IMR-90 (cell line): ENCODE results near the gene OBI1. TPM values are rescaled to one million over a fixed set of nuclear protein-coding genes. Genes with fewer than 3 reads are reported as not detected.

Experiments used
- ATAC-seq: fragments of 200-7000 bp; cut with Tn5 transposase; 2 replicates; pipeline ENCODE4 v1.9.1; 2020; ENCODE audit warnings: low read depth, mild to moderate bottlenecking, moderate library complexity
- BruUV-seq: library from RNA; stranded (reverse); fragments of 400-500 nt; replicated peaks from 2 replicates; lab custom pipeline; 2021; lab: Mats Ljungman, UMichigan
- CTCF ChIA-PET: fragments of 300-600 bp; formaldehyde crosslinking; extraction: SDS; loops from one replicate; lab custom pipeline; 2021; ENCODE audit warnings: antibody characterized with exemption; lab: Yijun Ruan, JAX
- POLR2A ChIA-PET: fragments of 300-600 bp; sonication (Branson Sonifier 250); formaldehyde crosslinking; loops from one replicate; lab custom pipeline; 2022; ENCODE audit warnings: antibody characterized with exemption; ENCODE audit not compliant: unreplicated experiment; lab: Charles Lee
- DNase-seq: peaks from one replicate; pipeline ENCODE4 v3.0.0; 2013
- H2AFZ ChIP-seq: replicated peaks from 2 replicates; pipeline ENCODE3; 2013; ENCODE audit warnings: low read length, mild to moderate bottlenecking; ENCODE audit not compliant: poor library complexity
- H2AK5ac ChIP-seq: 2 replicates; pipeline ENCODE4 v1.6.1; 2013; ENCODE audit warnings: low read depth, low read length, inconsistent platforms
- H2AK9ac ChIP-seq: replicated peaks from 2 replicates; pipeline ENCODE3; 2013; ENCODE audit warnings: mild to moderate bottlenecking, low read depth, low read length, moderate library complexity; ENCODE audit not compliant: poor library complexity
- H2BK120ac ChIP-seq: 2 replicates; pipeline ENCODE4 v1.6.1; 2013; ENCODE audit warnings: low read depth, low read length, inconsistent platforms
- H2BK15ac ChIP-seq: 3 replicates; pipeline ENCODE4 v1.6.1; 2013; ENCODE audit warnings: low read depth, low read length, inconsistent platforms
- H2BK20ac ChIP-seq: 2 replicates; pipeline ENCODE4 v1.6.1; 2013; ENCODE audit warnings: low read depth, mild to moderate bottlenecking, inconsistent platforms, low read length, moderate library complexity
- H2BK5ac ChIP-seq: 2 replicates; pipeline ENCODE4 v1.6.1; 2013; ENCODE audit warnings: mild to moderate bottlenecking, low read depth, low read length, inconsistent platforms; ENCODE audit not compliant: poor library complexity, severe bottlenecking
- H3K14ac ChIP-seq: replicated peaks from 2 replicates; pipeline ENCODE4 v1.6.1; 2013; ENCODE audit warnings: low read depth, low read length, inconsistent platforms
- H3K18ac ChIP-seq: 2 replicates; pipeline ENCODE4 v1.6.1; 2013; ENCODE audit warnings: low read depth, low read length, control low read depth
- H3K23ac ChIP-seq: 2 replicates; pipeline ENCODE4 v1.6.1; 2013; ENCODE audit warnings: low read depth, low read length, inconsistent platforms
- H3K27ac ChIP-seq: 2 replicates; pipeline ENCODE4 v1.5.1; 2013; ENCODE audit warnings: mild to moderate bottlenecking, control low read depth, low read length; ENCODE audit not compliant: insufficient read depth
- H3K27me3 ChIP-seq: 2 replicates; pipeline ENCODE4 v1.6.1; 2013; ENCODE audit warnings: low read length; ENCODE audit not compliant: control insufficient read depth, insufficient read depth
- H3K36me3 ChIP-seq: 2 replicates; pipeline ENCODE4 v1.6.1; 2013; ENCODE audit warnings: low read length, mixed read lengths; ENCODE audit not compliant: control insufficient read depth, insufficient read depth
- H3K4ac ChIP-seq: 2 replicates; pipeline ENCODE4 v1.6.1; 2013; ENCODE audit warnings: low read depth, low read length, inconsistent platforms
- H3K4me1 ChIP-seq: 2 replicates; pipeline ENCODE4 v1.6.1; 2013; ENCODE audit warnings: low read length, mixed read lengths; ENCODE audit not compliant: control insufficient read depth, insufficient read depth
- H3K4me2 ChIP-seq: 2 replicates; pipeline ENCODE4 v1.6.1; 2013; ENCODE audit warnings: low read depth, mild to moderate bottlenecking, control low read depth, low read length, moderate library complexity
- H3K4me3 ChIP-seq: 2 replicates; pipeline ENCODE4 v1.5.1; 2013; ENCODE audit warnings: low read depth, mild to moderate bottlenecking, control low read depth, low read length, moderate library complexity; ENCODE audit not compliant: insufficient read depth
- H3K56ac ChIP-seq: 2 replicates; pipeline ENCODE4 v1.6.1; 2013; ENCODE audit warnings: low read length, inconsistent platforms; ENCODE audit not compliant: insufficient read depth; ENCODE audit errors: extremely low read depth
- H3K79me1 ChIP-seq, 2 experiments: 2 replicates each; pipeline ENCODE4 v1.6.1; 2013; ENCODE audit warnings: low read length in 2 of 2, inconsistent platforms in 1 of 2, low read depth in 1 of 2
- H3K9ac ChIP-seq: 2 replicates; pipeline ENCODE4 v1.6.1; 2013; ENCODE audit warnings: low read depth, low read length, control low read depth
- H3K9me1 ChIP-seq: 2 replicates; pipeline ENCODE4 v1.6.1; 2013; ENCODE audit warnings: low read length, inconsistent platforms; ENCODE audit not compliant: insufficient read depth
- H3K9me3 ChIP-seq: 2 replicates; pipeline ENCODE4 v1.6.1; 2013; ENCODE audit warnings: low read length; ENCODE audit not compliant: control insufficient read depth, insufficient read depth
- H4K20me1 ChIP-seq: 2 replicates; pipeline ENCODE4 v1.6.1; 2013; ENCODE audit warnings: low read length, inconsistent platforms; ENCODE audit not compliant: insufficient read depth
- H4K5ac ChIP-seq: 2 replicates; pipeline ENCODE4 v1.6.1; 2013; ENCODE audit warnings: mild to moderate bottlenecking, low read depth, low read length, control low read depth
- H4K8ac ChIP-seq, 2 experiments: 2 replicates each; pipeline ENCODE4 v1.6.1; 2013; ENCODE audit warnings: low read depth in 2 of 2, low read length in 2 of 2, control low read depth in 1 of 2, inconsistent platforms in 1 of 2
- H4K91ac ChIP-seq: 2 replicates; pipeline ENCODE4 v1.6.1; 2013; ENCODE audit warnings: low read depth, low read length, inconsistent platforms; ENCODE audit not compliant: insufficient read depth
- CEBPB ChIP-seq: IDR thresholded peaks from 2 replicates; pipeline ENCODE4 v1.6.1; 2012; ENCODE audit warnings: low read depth, low read length, improper control_type of control experiment
- CHD1 ChIP-seq: IDR thresholded peaks from 2 replicates; pipeline ENCODE4 v1.6.1; 2012; ENCODE audit warnings: low read depth, low read length, improper control_type of control experiment
- CTCF ChIP-seq: conservative IDR thresholded peaks from 2 replicates; pipeline ENCODE4 v1.5.1; 2012; ENCODE audit warnings: mild to moderate bottlenecking, low read depth, low read length, improper control_type of control experiment
- MAFK ChIP-seq: IDR thresholded peaks from 2 replicates; pipeline ENCODE4 v1.6.1; 2012; ENCODE audit warnings: low read depth, low read length, improper control_type of control experiment
- MAZ ChIP-seq: IDR thresholded peaks from 2 replicates; pipeline ENCODE4 v1.6.1; 2012; ENCODE audit warnings: low read depth, mild to moderate bottlenecking, low read length, improper control_type of control experiment, moderate library complexity, borderline replicate concordance
- MXI1 ChIP-seq: IDR thresholded peaks from 2 replicates; pipeline ENCODE4 v1.6.1; 2012; ENCODE audit warnings: low read depth, mild to moderate bottlenecking, low read length, moderate library complexity, borderline replicate concordance
- NFE2L2 ChIP-seq: fragments of 150-350 bp; IDR thresholded peaks from 2 replicates; pipeline ENCODE4 v1.6.1; 2016; ENCODE audit warnings: low read depth, mild to moderate bottlenecking, low read length
- POLR2A ChIP-seq: IDR thresholded peaks from 2 replicates; pipeline ENCODE4 v1.6.1; 2012; ENCODE audit warnings: mild to moderate bottlenecking, low read depth, low read length
- RCOR1 ChIP-seq: IDR thresholded peaks from 2 replicates; pipeline ENCODE4 v1.6.1; 2012; ENCODE audit warnings: mild to moderate bottlenecking, low read length, improper control_type of control experiment; ENCODE audit not compliant: insufficient replicate concordance
- USF2 ChIP-seq: fragments of 150-350 bp; IDR thresholded peaks from 2 replicates; pipeline ENCODE4 v1.6.1; 2017; ENCODE audit warnings: mild to moderate bottlenecking, antibody characterized with exemption, low read length, low read depth
- WGBS, 2 experiments: methylation state at CpG; one replicate each; pipeline versions ENCODE4 v1.1.5 to v1.1.7; 2013; ENCODE audit warnings: missing lambda C conversion rate in 2 of 2; ENCODE audit not compliant: insufficient read length in 1 of 2; ENCODE audit errors: extremely low coverage in 2 of 2; 5-methylcytosine and 5-hydroxymethylcytosine counted together
- dilution Hi-C: fragments of 300-500 bp; cut with HindIII; formaldehyde crosslinking; loops from one replicate; pipeline ENCODE4 v1.14.3; 2018; ENCODE audit warnings: low sequenced_read_pairs; ENCODE audit not compliant: unreplicated experiment
- in situ Hi-C: fragments of 300-500 bp; cut with MboI; formaldehyde crosslinking; loops from 3 replicates; pipeline ENCODE4 v1.14.3; 2019; ENCODE audit warnings: low sequenced_read_pairs, inconsistent platforms, mixed read lengths
- intact Hi-C: fragments of 100-400 bp; cut with micrococcal nuclease; formaldehyde crosslinking; loops from 2 replicates; pipeline ENCODE4 v1.10.0; 2022
- polyA plus RNA-seq, 3 experiments: library from polyadenylated mRNA; depleted of rRNA; stranded (reverse); fragments of >200 nt; gene quantifications; 2 replicates each; pipeline ENCODE4 v1.2.3, GENCODE V29; 2012; ENCODE audit warnings: low replicate concordance in 1 of 3
- total RNA-seq: library from RNA; depleted of rRNA; stranded (reverse); fragments of >200 nt; gene quantifications from 2 replicates; pipeline ENCODE4 v1.2.3, GENCODE V29; 2012

The OBI1 gene
- total and polyA plus RNA-seq, 2 of the 4 experiments (the other 2 are of a cell fraction), result 4.4 to 11.8 TPM

- WGBS, 2 experiments, result 0% methylated on average over 4 of the region's 80 CpGs; no CpG with 5 or more reads in 1 of the 2 experiments
These were observed 55.6 kb downstream of the OBI1 start, which contains the start of gene POU4F1 for GRCh38 chr13:78603240-78603957. POU4F1 (minus strand) TSS chr13:78603552; CDS start chr13:78603326, 226 bp downstream.

More at GRCh38 chr13:78603240-78603957, 55.6 kb downstream of the OBI1 start, which contains the start of gene POU4F1:
- Histone ChIP-seq H4K5ac (no peak within 1 kb of the TSS), H4K20me1 (no peaks in the 10 kb centered on the region; the same call in 1 of the 2 replicates), H3K9ac (no peak within 1 kb of the TSS), H2BK20ac (no peak within 1 kb of the TSS), H3K27ac (no peak within 1 kb of the TSS), H3K14ac (no peak within 1 kb of the TSS), H2BK15ac (no peak within 1 kb of the TSS), H3K18ac (no peak within 1 kb of the TSS), H3K4me3 (peak within 1 kb of the TSS; percentile 21; the same call in 1 of the 2 replicates), H2BK120ac (no peak within 1 kb of the TSS), H3K4me1 (no peaks in the 10 kb centered on the region; the same call in none of the 2 replicates), H2AK9ac (no peak within 1 kb of the TSS), H3K23ac (no peak within 1 kb of the TSS; the same call in 1 of the 2 replicates), H2AFZ (peak within 1 kb of the TSS; percentile 73), H3K56ac (no peak within 1 kb of the TSS), H3K27me3 (peaks cover 93% of the 10 kb centered on the region), H2AK5ac (no peak within 1 kb of the TSS), H3K79me1 (no peaks in the 10 kb centered on the region), H2BK5ac (no peak within 1 kb of the TSS), H3K36me3 (no peaks in the 10 kb centered on the region), H4K8ac (no peak within 1 kb of the TSS), H4K91ac (no peak within 1 kb of the TSS), H3K9me1 (no peaks in the 10 kb centered on the region), H3K9me3 (peaks cover 16% of the 10 kb centered on the region; the same call in 1 of the 2 replicates), H3K4me2 (peak within 1 kb of the TSS; percentile 42; the same call in 1 of the 2 replicates), H3K4ac (no peak within 1 kb of the TSS)
- BruUV-seq, result no TSS peak
- CTCF ChIA-PET, result interaction anchor here (0.6 kb wide), 1 partner anchor 22 kb away, joined by 3 read pairs; no protein-coding TSS in a partner anchor
- no peak for TF ChIP-seq USF2
- TF ChIP-seq MXI1, result no peak
- TF ChIP-seq MAFK, result no peak
- no peak for TF ChIP-seq CTCF
- no peak for TF ChIP-seq MAZ
- TF ChIP-seq CHD1, result no peak
- no peak for TF ChIP-seq NFE2L2
- TF ChIP-seq CEBPB, result no peak
- no peak for TF ChIP-seq RCOR1
- TF ChIP-seq POLR2A, result no peak
- in situ Hi-C loops, result no loop called here
- dilution Hi-C loops, result no loop called here
- DNase-seq (peak; percentile 11), ATAC-seq (peak; percentile 37)
- POLR2A ChIA-PET, result no interaction called here
- intact Hi-C loops, result no loop called here
